ENCODE measurements around the gene EIPR1.

The EIPR1 gene

GRCh38 chr2:3356799-3357198 is 20.8 kb downstream of the EIPR1 start:
- no peak for TF ChIP-seq ZFX (IDR thresholded peaks at IDR 0.05)
- TF ChIP-seq, protein P1, sequence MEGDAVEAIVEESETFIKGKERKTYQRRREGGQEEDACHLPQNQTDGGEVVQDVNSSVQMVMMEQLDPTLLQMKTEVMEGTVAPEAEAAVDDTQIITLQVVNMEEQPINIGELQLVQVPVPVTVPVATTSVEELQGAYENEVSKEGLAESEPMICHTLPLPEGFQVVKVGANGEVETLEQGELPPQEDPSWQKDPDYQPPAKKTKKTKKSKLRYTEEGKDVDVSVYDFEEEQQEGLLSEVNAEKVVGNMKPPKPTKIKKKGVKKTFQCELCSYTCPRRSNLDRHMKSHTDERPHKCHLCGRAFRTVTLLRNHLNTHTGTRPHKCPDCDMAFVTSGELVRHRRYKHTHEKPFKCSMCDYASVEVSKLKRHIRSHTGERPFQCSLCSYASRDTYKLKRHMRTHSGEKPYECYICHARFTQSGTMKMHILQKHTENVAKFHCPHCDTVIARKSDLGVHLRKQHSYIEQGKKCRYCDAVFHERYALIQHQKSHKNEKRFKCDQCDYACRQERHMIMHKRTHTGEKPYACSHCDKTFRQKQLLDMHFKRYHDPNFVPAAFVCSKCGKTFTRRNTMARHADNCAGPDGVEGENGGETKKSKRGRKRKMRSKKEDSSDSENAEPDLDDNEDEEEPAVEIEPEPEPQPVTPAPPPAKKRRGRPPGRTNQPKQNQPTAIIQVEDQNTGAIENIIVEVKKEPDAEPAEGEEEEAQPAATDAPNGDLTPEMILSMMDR (conservative IDR thresholded peaks at IDR 0.05): no peak
- no peak overlapping the region for H3K27ac ChIP-seq

DNA sequence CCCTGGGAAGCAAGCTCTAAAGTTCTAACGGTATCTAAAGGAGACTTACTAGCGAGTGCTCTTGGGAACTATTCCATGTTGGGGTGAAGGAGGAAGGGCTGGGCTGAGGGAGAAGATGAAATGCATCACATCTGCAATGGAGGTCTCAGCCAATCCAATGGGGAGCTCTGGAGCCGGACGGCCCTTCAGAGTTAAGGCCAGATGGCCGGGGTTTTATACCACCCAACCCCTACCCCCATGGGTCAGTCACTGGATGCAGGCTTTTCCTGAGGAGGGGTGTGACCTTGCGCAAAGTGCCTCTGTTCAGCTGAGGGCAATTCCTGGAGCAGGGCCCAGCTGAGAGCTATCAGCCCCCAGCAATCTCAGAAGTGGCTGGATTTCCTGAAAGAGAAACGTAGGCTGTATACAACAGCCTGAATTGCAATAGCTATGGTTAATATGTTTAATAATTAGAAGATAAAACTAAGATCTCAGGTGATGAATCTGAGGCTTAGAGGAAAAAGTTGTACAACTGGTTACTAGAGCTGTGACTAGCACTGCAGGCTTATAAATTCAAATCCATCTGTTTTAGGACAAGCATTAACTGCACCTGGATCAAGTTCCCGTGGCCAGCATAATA is 21.6 kb downstream of the EIPR1 start:
- TF ChIP-seq ZFX (IDR thresholded peaks at IDR 0.05): no peak
- TF ChIP-seq, protein P1 (conservative IDR thresholded peaks at IDR 0.05): no peak
- no peak overlapping the region for H3K27ac ChIP-seq

GRCh38 chr2:3354986-3355385 is 22.6 kb downstream of the EIPR1 start:
- no peak overlapping the region for H3K27ac ChIP-seq
- no peak for TF ChIP-seq ZFX (IDR thresholded peaks at IDR 0.05)
- TF ChIP-seq, protein P1 (conservative IDR thresholded peaks at IDR 0.05): no peak

- TF ChIP-seq, protein P1 (conservative IDR thresholded peaks at IDR 0.05): no peak
- no peak for TF ChIP-seq ZFX (IDR thresholded peaks at IDR 0.05)
Observed at GRCh38 chr2:3349211-3349693, 28.4 kb downstream of the EIPR1 start.

DNA sequence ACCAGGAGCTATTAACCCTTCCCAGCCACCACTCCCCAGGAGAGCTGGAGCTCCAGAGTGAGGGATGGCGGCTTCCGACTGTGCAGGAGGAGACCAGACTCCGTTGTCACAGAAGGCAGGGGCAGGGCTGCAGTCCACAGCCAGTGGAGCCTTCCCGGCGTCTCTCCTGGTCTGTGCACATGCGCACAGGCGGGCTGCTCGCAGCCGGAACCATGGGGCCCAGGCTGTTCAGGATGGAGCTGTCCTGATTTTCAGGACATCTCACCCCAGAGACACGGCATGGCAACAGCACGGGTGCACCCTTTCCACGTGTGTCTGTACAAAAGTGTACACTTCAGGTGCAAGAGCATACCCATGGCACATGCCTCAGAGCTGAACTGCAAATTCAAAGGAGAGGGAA is 28.9 kb downstream of the EIPR1 start:
- peak overlapping the region; percentile 75 for H3K27ac ChIP-seq

More at GRCh38 chr2:3349211-3349693, 28.4 kb downstream of the EIPR1 start:
- peak overlapping the region; percentile 75 for H3K27ac ChIP-seq

GRCh38 chr2:3345621-3346020 is 32.0 kb downstream of the EIPR1 start:
- TF ChIP-seq, protein P1 (conservative IDR thresholded peaks at IDR 0.05): no peak
- TF ChIP-seq ZFX (IDR thresholded peaks at IDR 0.05): no peak
- no peak overlapping the region for H3K27ac ChIP-seq

More for the DNA sequence above, 28.9 kb downstream of the EIPR1 start:
- TF ChIP-seq ZFX (IDR thresholded peaks at IDR 0.05): no peak
- TF ChIP-seq, protein P1 (conservative IDR thresholded peaks at IDR 0.05): no peak

- TF ChIP-seq, protein P1 (conservative IDR thresholded peaks at IDR 0.05): no peak
- TF ChIP-seq ZFX (IDR thresholded peaks at IDR 0.05): no peak
- H3K27ac ChIP-seq: no peak overlapping the region
Observed at GRCh38 chr2:3344897-3345296, 32.7 kb downstream of the EIPR1 start.
